DLD1 (cell line): Measurements from ENCODE around the gene RNU1-4.
"Not testable (repeated sequence)": the region's sequence is repeated elsewhere in the genome, so short reads cannot be mapped to it uniquely, and the experiment has no call there.

Source experiments
- in situ Hi-C: cut with HindIII; loops from 2 replicates; pipeline ENCODE4 v1.10.0; 2017; ENCODE audit warnings: low sequenced_read_pairs

The RNU1-4 gene

DNA sequence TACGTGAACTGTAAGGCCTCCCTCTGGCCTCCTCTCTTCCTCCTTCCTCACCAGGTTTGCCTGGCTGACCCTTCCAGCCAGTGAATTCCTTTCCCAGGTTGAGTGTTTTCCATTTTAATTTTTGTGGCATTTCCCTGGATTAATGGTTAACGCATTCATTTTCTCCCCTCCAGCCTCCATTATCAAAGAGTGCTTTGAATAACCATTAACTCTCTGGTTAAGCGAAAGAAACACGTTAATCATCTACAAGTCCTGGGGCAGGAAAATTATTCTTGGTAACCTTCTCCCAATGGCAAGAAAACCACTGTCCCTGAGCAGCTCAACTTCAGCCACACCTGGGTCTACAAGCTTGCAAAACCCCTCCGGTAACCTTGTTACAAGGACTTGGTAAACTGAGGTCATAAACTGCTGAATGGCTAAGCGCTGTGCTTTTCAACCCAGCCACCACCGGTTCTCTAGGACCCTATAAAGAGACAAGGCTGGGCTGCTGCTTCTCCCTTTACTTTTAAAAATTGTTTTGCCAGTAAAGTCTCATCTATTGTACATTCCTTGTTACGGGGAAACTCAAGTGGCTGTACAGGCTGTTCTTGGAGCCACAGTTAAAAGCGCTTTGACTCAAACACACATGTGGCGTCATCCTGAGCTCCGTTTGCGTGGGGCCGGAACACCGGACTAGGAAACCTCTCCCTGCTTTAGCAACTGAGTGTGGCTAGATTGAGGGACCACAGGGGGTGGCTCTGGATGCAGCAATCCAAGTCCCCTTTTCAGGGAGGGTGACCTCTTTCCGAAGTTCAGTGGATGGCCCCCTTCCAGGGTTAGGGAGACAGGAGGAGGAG lies 24.7 kb downstream of the RNU1-4 start:
- in situ Hi-C loops: not testable (repeated sequence)

DNA sequence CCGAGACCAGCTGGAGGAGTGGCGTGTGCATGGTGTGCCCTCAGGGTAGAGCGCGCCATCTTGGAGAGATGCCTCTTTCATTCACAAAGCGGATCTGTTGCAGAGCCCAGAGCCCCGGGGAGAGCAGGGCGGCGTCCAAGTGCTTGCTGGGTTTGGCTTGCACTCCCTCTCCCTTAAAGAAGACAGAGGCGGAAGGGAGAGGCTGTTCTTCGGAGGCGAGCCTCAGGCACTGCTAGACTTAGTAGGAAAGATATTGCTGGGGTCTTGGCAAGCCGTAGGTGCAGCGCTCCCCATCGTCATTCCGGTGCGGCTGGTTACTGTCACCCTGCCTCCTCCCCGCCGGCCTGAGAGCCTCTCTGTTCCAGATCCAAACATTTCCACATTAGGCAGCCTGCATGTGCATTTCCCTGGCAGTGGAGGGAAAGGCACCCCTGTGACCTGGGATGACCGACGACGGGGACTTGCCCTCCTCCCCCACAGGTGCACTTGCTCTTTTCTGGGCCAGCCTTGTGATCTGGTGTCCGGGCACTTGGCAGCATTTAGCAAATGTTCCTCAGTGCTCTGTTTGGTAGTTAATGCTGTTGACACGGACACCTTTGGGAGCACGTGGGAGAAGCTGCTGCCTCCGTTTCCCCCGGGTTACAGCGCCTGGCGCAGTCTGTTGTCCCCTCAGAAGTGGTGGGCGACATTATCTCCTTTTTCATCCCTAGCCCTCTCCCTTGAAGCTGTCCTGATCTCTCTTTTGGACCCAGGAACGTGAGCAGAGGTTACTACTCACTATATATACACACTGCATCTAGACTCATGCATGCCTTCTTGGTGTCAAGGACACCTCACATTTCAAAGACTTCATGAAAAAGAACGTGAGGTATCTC lies 25.7 kb downstream of the RNU1-4 start:
- in situ Hi-C loops: not testable (repeated sequence)

GRCh38 chr1:16766689-16767256 lies 26.5 kb downstream of the RNU1-4 start:
- in situ Hi-C loops: not testable (repeated sequence)

DNA sequence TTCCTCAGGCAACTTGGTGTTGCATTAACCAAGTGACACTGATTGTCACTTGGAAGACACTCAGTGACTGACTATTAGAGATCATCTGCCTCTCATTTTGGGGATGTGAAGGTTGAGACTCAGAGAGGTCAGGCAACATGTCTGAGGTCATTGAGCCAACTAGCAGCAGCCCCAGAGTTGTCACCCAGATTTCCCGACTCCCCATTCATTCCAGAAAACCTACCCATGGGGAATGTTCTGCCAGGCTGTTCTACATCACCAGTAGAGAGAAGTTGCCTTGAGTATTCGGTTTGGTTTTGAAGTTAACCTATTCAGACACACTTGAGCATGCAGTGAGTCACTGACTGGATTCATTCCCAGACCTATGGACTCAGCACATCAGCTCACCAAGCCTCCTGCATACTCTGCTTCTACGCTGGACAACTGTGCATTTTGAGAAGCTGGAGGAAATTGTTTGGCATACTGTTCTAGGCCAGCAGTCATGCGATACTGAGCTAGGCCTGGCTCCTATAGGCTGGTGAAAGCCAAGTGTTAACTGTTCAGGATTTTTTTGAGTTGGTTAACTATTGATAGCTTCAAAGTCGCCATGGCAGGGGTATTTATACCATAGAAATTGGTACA lies 29.9 kb downstream of the RNU1-4 start:
- in situ Hi-C loops: not testable (repeated sequence)

- in situ Hi-C loops: not testable (repeated sequence)
These were observed 30.7 kb downstream of the RNU1-4 start for GRCh38 chr1:16770896-16771446.

GRCh38 chr1:16772275-16773204 lies 32.2 kb downstream of the RNU1-4 start:
- in situ Hi-C loops: not testable (repeated sequence)

GRCh38 chr1:16773205-16773596 lies 32.9 kb downstream of the RNU1-4 start:
- in situ Hi-C loops: not testable (repeated sequence)

DNA sequence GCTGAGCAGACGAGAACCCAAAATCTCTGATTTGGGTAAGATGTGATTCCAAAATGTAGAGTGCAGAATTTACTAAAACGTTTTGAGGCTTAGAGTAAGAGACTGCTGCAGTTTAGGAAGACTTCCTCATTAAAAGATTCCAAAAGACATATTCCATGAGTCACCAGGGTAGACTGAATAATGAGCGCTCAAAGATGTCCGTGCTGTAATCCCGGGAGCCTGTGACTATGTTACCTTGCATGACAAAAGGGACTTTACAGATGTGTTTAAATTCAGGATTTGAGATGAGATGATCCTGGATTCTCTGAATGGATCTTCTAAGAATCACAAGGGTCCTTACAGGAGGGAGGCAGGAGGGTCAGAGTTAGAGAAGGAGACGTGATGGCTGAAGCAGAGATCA lies 33.4 kb downstream of the RNU1-4 start:
- in situ Hi-C loops: not testable (repeated sequence)

DNA sequence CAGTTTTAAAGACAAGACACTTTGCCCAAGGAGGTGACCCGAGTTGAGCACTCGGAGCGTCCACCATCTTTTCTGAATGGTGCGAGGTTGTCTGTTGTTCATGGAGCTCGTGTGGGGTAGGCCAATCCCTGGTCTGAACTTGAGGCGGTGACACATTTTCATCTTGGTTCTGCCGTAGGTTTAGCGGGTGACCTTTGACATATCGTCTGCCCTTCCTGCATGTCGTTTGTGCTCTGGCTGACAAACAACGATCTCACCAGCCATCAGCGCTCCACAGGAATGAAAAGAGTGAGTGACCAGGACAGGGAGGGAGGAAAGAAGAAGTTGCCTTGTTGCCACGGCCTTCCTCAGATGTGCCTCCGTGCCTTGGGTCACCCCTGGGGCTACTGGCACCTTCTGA lies 34.5 kb downstream of the RNU1-4 start:
- in situ Hi-C loops: not testable (repeated sequence)

GRCh38 chr1:16775290-16775689 lies 35.0 kb downstream of the RNU1-4 start:
- in situ Hi-C loops: not testable (repeated sequence)

- in situ Hi-C loops: not testable (repeated sequence)
These were observed 35.9 kb downstream of the RNU1-4 start for GRCh38 chr1:16776248-16776647.

- in situ Hi-C loops: not testable (repeated sequence)
These were observed 36.5 kb downstream of the RNU1-4 start for GRCh38 chr1:16776835-16777234.

DNA sequence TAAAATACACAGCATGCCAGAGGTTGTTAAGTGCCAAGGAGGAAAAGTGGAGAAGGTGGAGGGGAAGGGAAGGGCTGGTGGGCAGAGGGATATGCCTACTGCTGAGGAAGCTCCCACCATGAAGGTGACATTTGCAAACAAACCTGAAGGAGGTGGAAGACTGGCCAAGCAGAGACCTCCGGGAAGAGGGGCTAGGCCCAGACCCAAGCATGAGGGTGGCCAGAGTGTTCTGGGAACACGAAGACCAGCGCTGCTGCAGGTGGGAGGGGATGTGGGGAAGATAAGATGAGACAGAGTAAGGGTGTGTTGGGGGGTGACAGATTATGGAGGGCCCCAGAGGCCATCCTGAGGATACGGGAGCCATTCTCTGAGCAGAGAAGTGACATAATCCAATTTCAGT lies 37.5 kb downstream of the RNU1-4 start:
- in situ Hi-C loops: not testable (repeated sequence)

GRCh38 chr1:16779525-16779924 lies 39.2 kb downstream of the RNU1-4 start:
- in situ Hi-C loops: not testable (repeated sequence)

- in situ Hi-C loops: not testable (repeated sequence)
These were observed 40.7 kb downstream of the RNU1-4 start for GRCh38 chr1:16781033-16781432.

DNA sequence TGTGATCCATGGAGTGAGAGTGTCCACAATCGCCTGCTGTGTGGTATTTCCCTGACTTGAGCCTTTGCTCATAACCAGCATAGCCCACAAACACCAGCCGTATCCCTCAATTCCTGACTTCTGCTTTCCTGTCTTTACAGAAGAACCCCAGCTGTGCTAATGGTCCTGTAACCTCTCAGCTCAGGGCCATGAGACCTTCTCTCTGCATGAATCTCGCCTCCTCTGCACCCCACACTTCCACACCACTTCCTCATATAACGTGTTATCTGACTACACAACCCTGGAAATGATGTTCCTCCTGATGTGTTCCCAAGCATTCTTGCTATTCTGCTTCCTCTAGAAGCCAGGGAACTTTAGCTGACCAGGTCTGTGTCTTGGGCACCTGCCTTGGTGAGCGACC lies 41.3 kb downstream of the RNU1-4 start:
- in situ Hi-C loops: not testable (repeated sequence)

- in situ Hi-C loops: not testable (repeated sequence)
These were observed 44.6 kb downstream of the RNU1-4 start for GRCh38 chr1:16784955-16785354.

- in situ Hi-C loops: not testable (repeated sequence)
These were observed 46.0 kb downstream of the RNU1-4 start for GRCh38 chr1:16786362-16786761.

- in situ Hi-C loops: not testable (repeated sequence)
These were observed 46.9 kb downstream of the RNU1-4 start for GRCh38 chr1:16787175-16787574.

DNA sequence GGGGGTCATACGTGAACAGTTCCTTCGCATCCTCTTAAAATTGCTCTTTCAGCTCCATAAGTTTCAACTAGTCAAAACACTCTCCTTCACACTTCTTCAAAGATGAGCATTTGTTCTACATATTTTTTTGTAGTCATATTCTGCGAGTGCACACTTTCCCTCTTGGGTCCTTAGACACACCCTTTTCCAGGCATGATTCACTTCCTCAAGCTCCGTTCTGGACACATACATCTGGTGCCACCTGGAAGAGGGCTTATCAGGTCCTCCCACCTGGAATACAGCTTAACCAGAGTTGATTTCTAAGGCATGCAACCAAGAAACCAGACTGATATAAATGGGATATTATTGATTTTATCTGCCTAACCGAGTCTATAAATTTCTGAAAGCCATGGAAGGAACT lies 47.4 kb downstream of the RNU1-4 start:
- in situ Hi-C loops: not testable (repeated sequence)
